WERI-Rb-1 (cell line): Measurements from ENCODE around the gene DDX56.

Experiments
- DNase-seq: peaks from one replicate; pipeline ENCODE4 v3.0.0-alpha.2; 2020
- H3K27ac ChIP-seq: fragments of 250-450 bp; sonication (Bioruptor Pico); 2 replicates; pipeline ENCODE4 v1.5.1; 2020; ENCODE audit warnings: mild to moderate bottlenecking, moderate library complexity
- H3K27me3 ChIP-seq: fragments of 250-450 bp; sonication (Bioruptor Pico); 2 replicates; pipeline ENCODE4 v1.5.1; 2021; ENCODE audit warnings: mild to moderate bottlenecking, low read depth, moderate library complexity; ENCODE audit not compliant: insufficient read depth, severe bottlenecking
- H3K36me3 ChIP-seq: fragments of 250-450 bp; sonication (Bioruptor Pico); 2 replicates; pipeline ENCODE4 v1.5.1; 2020; ENCODE audit warnings: mild to moderate bottlenecking, moderate library complexity
- H3K4me3 ChIP-seq: 2 replicates; pipeline ENCODE4 v1.5.1; 2011; ENCODE audit warnings: low read depth, mild to moderate bottlenecking, control low read depth, low read length
- H3K9me3 ChIP-seq: fragments of 250-450 bp; sonication (Bioruptor Pico); 2 replicates; pipeline ENCODE4 v1.5.1; 2021; ENCODE audit warnings: mild to moderate bottlenecking, moderate library complexity; ENCODE audit not compliant: severe bottlenecking
- TF ChIP-seq, protein P1 (sequence below): IDR thresholded peaks from 2 replicates; pipeline ENCODE4 v1.5.1; 2011; ENCODE audit warnings: low read depth, mild to moderate bottlenecking, control low read depth, inconsistent platforms, low read length

The DDX56 gene

DNA sequence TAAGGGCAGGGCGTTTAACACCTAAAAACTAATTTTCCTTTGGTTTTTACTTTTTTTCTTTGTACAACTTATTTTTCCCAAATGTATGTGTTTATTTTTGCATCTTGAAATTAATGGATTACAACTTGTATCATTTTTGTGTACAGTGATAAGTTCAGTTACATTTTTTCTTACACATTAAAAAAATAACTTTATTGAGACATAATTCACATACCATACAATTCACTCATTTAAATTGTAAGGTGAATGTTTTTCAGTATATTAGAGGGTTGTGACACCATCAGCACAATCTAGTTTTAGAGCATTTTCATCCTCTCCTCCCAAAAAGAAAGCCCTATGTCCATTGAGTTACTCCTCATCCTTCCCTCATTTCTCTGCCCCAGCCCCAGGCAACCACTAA, 44.3 kb upstream of the DDX56 start:
- no peak overlapping the region for H3K4me3 ChIP-seq

DNA sequence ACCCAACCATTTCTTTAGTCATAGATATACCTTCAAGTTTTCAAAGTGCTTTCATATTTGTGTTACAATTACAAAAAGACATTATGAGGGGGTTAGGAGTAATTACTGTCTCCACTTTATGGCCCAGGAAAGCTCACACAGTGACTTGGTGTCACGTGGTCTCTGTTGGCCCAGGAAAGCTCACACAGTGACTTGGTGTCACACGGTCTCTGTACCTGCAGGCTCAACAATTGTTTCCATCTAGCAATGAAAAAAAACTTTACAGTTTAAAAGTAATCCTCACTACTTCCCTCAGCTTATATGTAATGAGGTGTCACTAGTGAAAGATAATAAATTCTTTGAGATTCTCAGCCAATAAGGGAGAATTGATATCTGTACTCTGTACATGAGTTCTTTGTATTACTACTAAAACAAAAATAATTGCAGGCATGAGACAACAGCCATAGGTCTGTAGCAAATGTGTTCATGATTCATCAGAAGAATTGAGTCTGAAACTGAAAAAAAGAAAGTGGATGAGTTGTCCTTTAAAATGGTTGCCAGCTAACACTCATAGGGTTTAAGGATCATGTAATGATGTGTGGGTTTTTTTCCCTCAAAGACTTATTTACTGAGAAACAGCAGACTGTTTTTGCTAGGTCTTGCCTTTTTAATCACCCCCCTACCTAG, 43.6 kb upstream of the DDX56 start:
- Histone ChIP-seq H3K27ac (no peak overlapping the region), H3K9me3 (no peaks in the 10 kb centered on the region), H3K27me3 (no peaks in the 10 kb centered on the region), H3K36me3 (peaks cover 3% of the 10 kb centered on the region; the same call in 1 of the 2 replicates), H3K4me3 (no peak overlapping the region)
- DNase-seq, result no peak
- TF ChIP-seq, protein P1, sequence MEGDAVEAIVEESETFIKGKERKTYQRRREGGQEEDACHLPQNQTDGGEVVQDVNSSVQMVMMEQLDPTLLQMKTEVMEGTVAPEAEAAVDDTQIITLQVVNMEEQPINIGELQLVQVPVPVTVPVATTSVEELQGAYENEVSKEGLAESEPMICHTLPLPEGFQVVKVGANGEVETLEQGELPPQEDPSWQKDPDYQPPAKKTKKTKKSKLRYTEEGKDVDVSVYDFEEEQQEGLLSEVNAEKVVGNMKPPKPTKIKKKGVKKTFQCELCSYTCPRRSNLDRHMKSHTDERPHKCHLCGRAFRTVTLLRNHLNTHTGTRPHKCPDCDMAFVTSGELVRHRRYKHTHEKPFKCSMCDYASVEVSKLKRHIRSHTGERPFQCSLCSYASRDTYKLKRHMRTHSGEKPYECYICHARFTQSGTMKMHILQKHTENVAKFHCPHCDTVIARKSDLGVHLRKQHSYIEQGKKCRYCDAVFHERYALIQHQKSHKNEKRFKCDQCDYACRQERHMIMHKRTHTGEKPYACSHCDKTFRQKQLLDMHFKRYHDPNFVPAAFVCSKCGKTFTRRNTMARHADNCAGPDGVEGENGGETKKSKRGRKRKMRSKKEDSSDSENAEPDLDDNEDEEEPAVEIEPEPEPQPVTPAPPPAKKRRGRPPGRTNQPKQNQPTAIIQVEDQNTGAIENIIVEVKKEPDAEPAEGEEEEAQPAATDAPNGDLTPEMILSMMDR, result no peak

More for the DNA sequence above, 44.3 kb upstream of the DDX56 start:
- no peaks in the 10 kb centered on the region for H3K9me3 ChIP-seq
- peaks cover 3% of the 10 kb centered on the region; the same call in 1 of the 2 replicates for H3K36me3 ChIP-seq
- no peak overlapping the region for H3K27ac ChIP-seq
- TF ChIP-seq, protein P1, result no peak
- H3K27me3 ChIP-seq, result no peaks in the 10 kb centered on the region
- DNase-seq, result no peak

GRCh38 chr7:44616545-44616944, 42.8 kb upstream of the DDX56 start:
- TF ChIP-seq, protein P1, result no peak
- H3K4me3 ChIP-seq, result no peak overlapping the region

DNA sequence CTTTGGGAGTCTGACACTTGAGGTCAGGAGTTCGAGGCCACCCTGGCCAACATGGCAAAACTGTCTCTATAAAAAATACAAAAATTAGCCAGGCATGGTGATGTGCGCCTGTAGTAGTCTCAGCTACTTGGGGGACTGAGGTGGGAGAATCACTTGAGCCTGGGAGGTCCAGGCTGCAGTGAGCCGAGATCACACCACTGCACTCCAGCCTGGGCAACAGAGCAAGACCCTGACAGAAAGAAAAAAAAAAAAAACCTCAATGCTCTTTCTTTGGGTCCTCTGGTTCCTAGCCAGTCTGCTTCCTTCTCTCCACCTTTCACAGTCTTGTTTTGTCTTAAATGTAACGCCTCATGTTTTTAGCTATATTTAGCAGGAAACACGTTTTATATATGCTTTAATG, 42.1 kb upstream of the DDX56 start:
- peaks cover 3% of the 10 kb centered on the region; the same call in 1 of the 2 replicates for H3K36me3 ChIP-seq
- TF ChIP-seq, protein P1, result no peak
- H3K27ac ChIP-seq, result no peak overlapping the region
- H3K9me3 ChIP-seq, result no peaks in the 10 kb centered on the region
- no peak for DNase-seq
- no peaks in the 10 kb centered on the region for H3K27me3 ChIP-seq
- H3K4me3 ChIP-seq, result no peak overlapping the region

More at GRCh38 chr7:44616545-44616944, 42.8 kb upstream of the DDX56 start:
- no peaks in the 10 kb centered on the region for H3K27me3 ChIP-seq
- peaks cover 3% of the 10 kb centered on the region; the same call in 1 of the 2 replicates for H3K36me3 ChIP-seq
- no peaks in the 10 kb centered on the region for H3K9me3 ChIP-seq
- H3K27ac ChIP-seq, result no peak overlapping the region
- no peak for DNase-seq

DNA sequence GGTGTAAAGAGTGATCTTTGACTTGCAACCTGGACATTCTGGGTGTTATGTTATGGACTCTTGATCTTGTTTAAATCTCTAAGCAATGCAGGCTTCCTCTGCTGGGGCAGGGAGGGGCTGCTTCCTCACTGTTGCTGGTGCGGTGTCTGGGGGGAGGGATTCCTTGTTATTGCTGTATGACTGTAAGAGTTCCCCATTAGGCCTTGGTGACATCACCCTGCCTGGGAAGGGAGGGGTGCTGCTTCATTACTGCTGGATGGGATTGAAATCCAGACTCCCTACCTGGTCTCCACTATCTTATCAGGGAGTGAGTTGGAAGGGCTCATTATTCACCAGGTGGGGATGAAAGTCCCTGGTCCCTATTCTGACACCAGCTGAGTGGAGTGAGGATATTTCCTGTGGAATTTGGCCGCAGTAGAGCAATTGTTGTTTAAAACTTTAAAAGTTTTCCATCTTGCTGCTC, 41.5 kb upstream of the DDX56 start:
- no peak for DNase-seq
- no peak overlapping the region for H3K4me3 ChIP-seq
- H3K9me3 ChIP-seq, result no peaks in the 10 kb centered on the region
- H3K27me3 ChIP-seq, result no peaks in the 10 kb centered on the region
- peaks cover 3% of the 10 kb centered on the region; the same call in 1 of the 2 replicates for H3K36me3 ChIP-seq
- TF ChIP-seq, protein P1, result no peak
- no peak overlapping the region for H3K27ac ChIP-seq
